Measurements from ENCODE around the gene DNAJA1. TPM values are rescaled to one million over a fixed set of nuclear protein-coding genes. Genes with fewer than 3 reads are reported as not detected.

DNAJA1 gene
- total RNA-seq, 1 donor from 2014 or later: 180 TPM

GRCh38 chr9:33040792-33041431 lies 15.8 kb downstream of the DNAJA1 start:
- peaks cover 23% of the 10 kb centered on the region for H3K36me3 Mint-ChIP-seq
- peaks cover 5% of the 10 kb centered on the region for H3K4me1 ChIP-seq
- TF ChIP-seq, protein P1, sequence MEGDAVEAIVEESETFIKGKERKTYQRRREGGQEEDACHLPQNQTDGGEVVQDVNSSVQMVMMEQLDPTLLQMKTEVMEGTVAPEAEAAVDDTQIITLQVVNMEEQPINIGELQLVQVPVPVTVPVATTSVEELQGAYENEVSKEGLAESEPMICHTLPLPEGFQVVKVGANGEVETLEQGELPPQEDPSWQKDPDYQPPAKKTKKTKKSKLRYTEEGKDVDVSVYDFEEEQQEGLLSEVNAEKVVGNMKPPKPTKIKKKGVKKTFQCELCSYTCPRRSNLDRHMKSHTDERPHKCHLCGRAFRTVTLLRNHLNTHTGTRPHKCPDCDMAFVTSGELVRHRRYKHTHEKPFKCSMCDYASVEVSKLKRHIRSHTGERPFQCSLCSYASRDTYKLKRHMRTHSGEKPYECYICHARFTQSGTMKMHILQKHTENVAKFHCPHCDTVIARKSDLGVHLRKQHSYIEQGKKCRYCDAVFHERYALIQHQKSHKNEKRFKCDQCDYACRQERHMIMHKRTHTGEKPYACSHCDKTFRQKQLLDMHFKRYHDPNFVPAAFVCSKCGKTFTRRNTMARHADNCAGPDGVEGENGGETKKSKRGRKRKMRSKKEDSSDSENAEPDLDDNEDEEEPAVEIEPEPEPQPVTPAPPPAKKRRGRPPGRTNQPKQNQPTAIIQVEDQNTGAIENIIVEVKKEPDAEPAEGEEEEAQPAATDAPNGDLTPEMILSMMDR (IDR thresholded peaks at IDR 0.05): no peak
- no peaks in the 10 kb centered on the region for H3K27me3 ChIP-seq
- no peak overlapping the region for H3K4me3 ChIP-seq
- peaks cover 11% of the 10 kb centered on the region for H3K4me1 Mint-ChIP-seq
- H3K4me3 Mint-ChIP-seq: no peak overlapping the region
- H3F3A ChIP-seq (ENCODE audit: low read depth): peaks cover 88% of the 10 kb centered on the region
- H3K79me2 ChIP-seq (ENCODE audit: low read depth): no peaks in the 10 kb centered on the region
- peaks cover 15% of the 10 kb centered on the region for H3K36me3 ChIP-seq
- H3K9me3 ChIP-seq (ENCODE audit: low read depth): no peaks in the 10 kb centered on the region
- H3K4me2 ChIP-seq: no peak overlapping the region
- H3K9me3 Mint-ChIP-seq: no peaks in the 10 kb centered on the region
- no peak overlapping the region for H2AFZ ChIP-seq (replicated peaks)
- no peak overlapping the region for H3K27ac ChIP-seq
- no peak overlapping the region for H3K9ac ChIP-seq
- peaks cover 10% of the 10 kb centered on the region for H4K20me1 ChIP-seq (ENCODE audit: low read depth)
- no peak for DNase-seq (ENCODE audit: low spot score)
- peaks cover 1% of the 10 kb centered on the region for H3K27me3 Mint-ChIP-seq (ENCODE audit: insufficient read depth, low read depth)
- H3K27ac Mint-ChIP-seq: no peak overlapping the region

DNA sequence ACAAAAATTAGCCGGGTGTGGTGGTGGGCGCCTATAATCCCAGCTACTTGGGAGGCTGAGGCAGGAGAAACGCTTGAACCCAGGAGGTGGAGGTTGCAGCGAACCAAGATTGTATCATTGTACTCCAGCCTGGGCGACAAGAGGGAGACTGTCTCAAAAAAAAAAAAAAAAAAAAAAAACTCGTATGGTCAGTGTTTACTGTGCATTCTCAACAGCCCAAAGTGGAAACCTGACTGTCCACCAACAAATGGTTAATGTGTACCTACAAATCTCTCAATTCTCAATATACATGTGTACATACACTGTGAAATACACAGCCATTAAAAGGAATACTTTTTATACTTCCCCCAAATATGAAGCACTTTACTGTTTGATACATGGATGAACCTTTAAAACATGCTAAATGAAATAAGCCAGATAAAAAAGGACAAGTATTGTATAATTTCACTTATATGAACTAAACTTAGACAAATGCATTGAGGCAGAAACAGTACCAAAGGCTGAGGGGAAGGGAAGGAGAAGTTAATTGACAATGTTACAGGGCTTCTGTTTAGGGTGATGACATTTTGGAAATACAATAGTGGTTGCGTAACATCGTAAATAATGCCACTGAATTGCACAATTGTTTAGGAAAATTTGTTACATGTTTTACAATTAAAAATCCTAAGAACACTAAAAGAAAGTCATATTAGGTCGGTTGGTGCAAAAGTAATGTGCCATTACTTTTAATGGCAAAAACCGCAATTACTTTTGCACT lies 16.5 kb downstream of the DNAJA1 start:
- TF ChIP-seq EZH2phosphoT487 (IDR thresholded peaks at IDR 0.05) (no peak), EZH2 (IDR thresholded peaks at IDR 0.05) (no peak)
- TF ChIP-seq, protein P1 (IDR thresholded peaks at IDR 0.05): no peak
- peaks cover 11% of the 10 kb centered on the region for H3K4me1 Mint-ChIP-seq

DNA sequence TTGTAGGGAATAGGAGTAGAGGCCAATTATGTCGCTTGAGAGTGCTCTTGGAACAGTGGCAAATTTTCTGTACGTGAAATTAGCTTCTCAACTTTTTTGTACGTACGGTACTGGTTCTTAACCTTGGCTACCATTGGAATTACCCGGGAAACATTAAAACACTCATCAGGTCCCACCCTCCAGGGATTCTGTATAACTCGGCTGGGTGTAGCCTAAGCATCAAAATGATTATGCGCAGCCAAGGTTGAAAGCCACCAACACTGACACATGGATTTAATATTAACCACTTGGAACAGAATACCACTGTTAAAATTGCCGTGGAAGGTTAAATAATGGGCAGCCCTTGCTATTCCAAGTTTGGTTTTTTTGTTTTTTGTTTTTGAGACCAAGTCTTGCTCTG lies 17.4 kb downstream of the DNAJA1 start:
- no peaks in the 10 kb centered on the region for H3K27me3 Mint-ChIP-seq (ENCODE audit: insufficient read depth, low read depth)
- peaks cover 11% of the 10 kb centered on the region for H3K4me1 Mint-ChIP-seq
- Histone ChIP-seq H3F3A (ENCODE audit: low read depth) (peaks cover 78% of the 10 kb centered on the region), H3K9me3 (ENCODE audit: low read depth) (no peaks in the 10 kb centered on the region), H3K79me2 (ENCODE audit: low read depth) (no peaks in the 10 kb centered on the region), H3K9ac (no peak overlapping the region), H4K20me1 (ENCODE audit: low read depth) (no peaks in the 10 kb centered on the region), H3K27me3 (no peaks in the 10 kb centered on the region), H3K4me2 (no peak overlapping the region), H3K27ac (no peak overlapping the region), H3K4me1 (peaks cover 5% of the 10 kb centered on the region), H2AFZ (replicated peaks) (no peak overlapping the region), H3K4me3 (no peak overlapping the region), H3K36me3 (peaks cover 4% of the 10 kb centered on the region)
- H3K9me3 Mint-ChIP-seq: no peaks in the 10 kb centered on the region
- H3K27ac Mint-ChIP-seq: no peak overlapping the region
- peaks cover 20% of the 10 kb centered on the region for H3K36me3 Mint-ChIP-seq
- no peak overlapping the region for H3K4me3 Mint-ChIP-seq
- TF ChIP-seq, protein P1 (IDR thresholded peaks at IDR 0.05): no peak
- TF ChIP-seq EZH2 (IDR thresholded peaks at IDR 0.05) (no peak), EZH2phosphoT487 (IDR thresholded peaks at IDR 0.05) (no peak)
- DNase-seq (ENCODE audit: low spot score): no peak

More for the DNA sequence above, 16.5 kb downstream of the DNAJA1 start:
- Histone ChIP-seq H3K4me2 (no peak overlapping the region), H3K4me1 (peaks cover 5% of the 10 kb centered on the region), H4K20me1 (ENCODE audit: low read depth) (peaks cover 3% of the 10 kb centered on the region), H3K4me3 (no peak overlapping the region), H3K27ac (no peak overlapping the region), H3K36me3 (peaks cover 9% of the 10 kb centered on the region), H3F3A (ENCODE audit: low read depth) (peaks cover 87% of the 10 kb centered on the region), H3K9me3 (ENCODE audit: low read depth) (no peaks in the 10 kb centered on the region), H3K27me3 (no peaks in the 10 kb centered on the region), H3K9ac (no peak overlapping the region), H3K79me2 (ENCODE audit: low read depth) (no peaks in the 10 kb centered on the region), H2AFZ (replicated peaks) (no peak overlapping the region)
- H3K9me3 Mint-ChIP-seq: no peaks in the 10 kb centered on the region
- no peaks in the 10 kb centered on the region for H3K27me3 Mint-ChIP-seq (ENCODE audit: insufficient read depth, low read depth)
- peaks cover 20% of the 10 kb centered on the region for H3K36me3 Mint-ChIP-seq
- no peak overlapping the region for H3K27ac Mint-ChIP-seq
- H3K4me3 Mint-ChIP-seq: no peak overlapping the region
- DNase-seq (ENCODE audit: low spot score): no peak

Measured in neural progenitor cell (in vitro differentiated cells).